ENCODE data around the gene SEC16A.

SEC16A gene

DNA sequence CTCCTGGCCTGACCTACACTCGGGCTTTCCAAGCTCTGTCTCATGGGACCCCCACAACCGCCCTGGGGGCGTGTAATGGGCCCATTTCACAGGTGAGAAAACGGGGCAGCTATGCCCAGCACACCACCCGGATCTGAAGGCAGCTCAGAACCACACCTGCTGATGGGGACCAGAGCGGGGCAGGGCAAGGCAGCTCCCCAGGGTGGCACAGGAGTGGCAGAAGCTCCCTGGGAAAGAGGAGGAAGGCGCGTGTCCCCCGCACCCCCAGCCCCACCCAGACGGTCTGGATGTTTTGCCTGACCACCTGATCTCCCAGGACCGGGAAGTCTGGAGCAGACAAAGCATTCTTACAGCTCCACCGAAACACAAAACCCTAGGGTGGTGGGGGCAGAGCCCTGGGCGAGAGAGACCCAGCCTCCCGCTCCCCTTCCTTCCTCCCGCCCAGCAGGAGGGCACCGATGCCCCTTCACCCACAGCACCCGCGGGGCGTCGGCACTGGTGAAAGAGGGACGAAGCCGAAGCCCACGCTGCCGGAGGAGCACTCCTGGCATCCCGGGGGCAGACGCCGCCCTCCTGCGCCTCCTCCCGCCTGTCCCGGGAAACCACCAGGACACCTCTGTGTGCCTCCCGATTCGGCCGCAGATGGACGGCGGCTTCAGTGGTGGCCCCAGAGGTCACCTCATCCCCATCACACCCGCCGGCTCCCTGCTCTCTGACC, 48.5 kb upstream of the SEC16A start:
- no peaks in the 10 kb centered on the region for H3K9me3 ChIP-seq (replicated peaks; ENCODE audit: insufficient read depth, low read length)
- peaks cover 92% of the 10 kb centered on the region for H3K79me2 ChIP-seq (ENCODE audit: low read length)
- H3K4me3 ChIP-seq (ENCODE audit: low read length) = no peak overlapping the region
- H3F3A ChIP-seq (ENCODE audit: insufficient read depth, low read length) = no peaks in the 10 kb centered on the region
- no peaks in the 10 kb centered on the region for H3K36me3 ChIP-seq (replicated peaks; ENCODE audit: insufficient read depth, low read length)
- no peaks in the 10 kb centered on the region for H4K20me1 ChIP-seq (ENCODE audit: insufficient read depth, low read length)
- no peaks in the 10 kb centered on the region for H3K4me1 ChIP-seq (ENCODE audit: low read length)
- H2AFZ ChIP-seq (ENCODE audit: low read length) = no peak overlapping the region
- H3K4me2 ChIP-seq (ENCODE audit: low read depth, low read length) = no peak overlapping the region
- no peaks in the 10 kb centered on the region for H3K9me2 ChIP-seq (replicated peaks; ENCODE audit: insufficient read depth, low read length)
- H3K27ac ChIP-seq (ENCODE audit: low read length) = no peak overlapping the region
- DNase-seq = no peak
- TF ChIP-seq, protein P1, sequence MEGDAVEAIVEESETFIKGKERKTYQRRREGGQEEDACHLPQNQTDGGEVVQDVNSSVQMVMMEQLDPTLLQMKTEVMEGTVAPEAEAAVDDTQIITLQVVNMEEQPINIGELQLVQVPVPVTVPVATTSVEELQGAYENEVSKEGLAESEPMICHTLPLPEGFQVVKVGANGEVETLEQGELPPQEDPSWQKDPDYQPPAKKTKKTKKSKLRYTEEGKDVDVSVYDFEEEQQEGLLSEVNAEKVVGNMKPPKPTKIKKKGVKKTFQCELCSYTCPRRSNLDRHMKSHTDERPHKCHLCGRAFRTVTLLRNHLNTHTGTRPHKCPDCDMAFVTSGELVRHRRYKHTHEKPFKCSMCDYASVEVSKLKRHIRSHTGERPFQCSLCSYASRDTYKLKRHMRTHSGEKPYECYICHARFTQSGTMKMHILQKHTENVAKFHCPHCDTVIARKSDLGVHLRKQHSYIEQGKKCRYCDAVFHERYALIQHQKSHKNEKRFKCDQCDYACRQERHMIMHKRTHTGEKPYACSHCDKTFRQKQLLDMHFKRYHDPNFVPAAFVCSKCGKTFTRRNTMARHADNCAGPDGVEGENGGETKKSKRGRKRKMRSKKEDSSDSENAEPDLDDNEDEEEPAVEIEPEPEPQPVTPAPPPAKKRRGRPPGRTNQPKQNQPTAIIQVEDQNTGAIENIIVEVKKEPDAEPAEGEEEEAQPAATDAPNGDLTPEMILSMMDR (IDR thresholded peaks at IDR 0.05; ENCODE audit: low read length) = no peak
- TF ChIP-seq EZH2 (optimal IDR thresholded peaks at IDR 0.05; ENCODE audit: low read depth, low read length) (no peak), EZH2phosphoT487 (IDR thresholded peaks at IDR 0.05; ENCODE audit: low read length) (no peak)
- no peak overlapping the region for H3K9ac ChIP-seq (ENCODE audit: low read length)
- no peaks in the 10 kb centered on the region for H3K27me3 ChIP-seq (replicated peaks; ENCODE audit: insufficient read depth, low read length)

DNA sequence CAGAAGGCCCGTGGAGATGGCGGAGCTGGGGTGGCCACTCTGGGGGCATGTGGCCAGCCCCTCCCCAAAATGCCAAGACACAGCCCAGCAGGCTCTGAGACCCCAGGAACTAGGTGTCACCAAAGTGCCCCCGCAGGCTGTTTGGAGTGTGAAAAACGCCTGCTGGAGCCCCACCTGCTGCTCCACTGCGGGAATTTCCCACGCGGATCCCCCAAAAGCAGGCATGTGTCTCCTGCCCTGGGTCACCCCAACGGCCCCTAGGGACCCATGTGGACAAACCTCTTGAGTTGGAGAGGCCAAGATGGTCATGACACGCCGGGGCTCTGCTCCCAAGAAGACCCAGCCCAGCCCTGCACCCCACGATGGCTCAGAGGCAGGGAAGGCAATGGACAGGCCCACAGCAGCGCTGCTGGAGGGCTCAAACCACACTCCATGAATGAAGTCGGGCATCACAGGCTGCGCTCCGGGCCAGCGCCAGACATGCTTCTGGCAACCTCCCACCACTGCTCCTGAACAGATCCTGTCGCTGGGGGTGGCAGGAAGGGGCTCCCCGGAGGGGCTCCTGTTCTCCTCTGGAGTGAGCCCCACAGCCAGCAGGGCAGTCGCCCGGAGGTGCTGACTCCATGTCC, 47.7 kb upstream of the SEC16A start:
- H3K4me1 ChIP-seq (ENCODE audit: low read length) = no peaks in the 10 kb centered on the region
- H3K9me2 ChIP-seq (replicated peaks; ENCODE audit: insufficient read depth, low read length) = no peaks in the 10 kb centered on the region
- no peaks in the 10 kb centered on the region for H3K9me3 ChIP-seq (replicated peaks; ENCODE audit: insufficient read depth, low read length)
- no peaks in the 10 kb centered on the region for H3K27me3 ChIP-seq (replicated peaks; ENCODE audit: insufficient read depth, low read length)
- no peak for TF ChIP-seq EZH2 (optimal IDR thresholded peaks at IDR 0.05; ENCODE audit: low read depth, low read length)
- TF ChIP-seq, protein P1 (IDR thresholded peaks at IDR 0.05; ENCODE audit: low read length) = no peak
- no peak for TF ChIP-seq EZH2phosphoT487 (IDR thresholded peaks at IDR 0.05; ENCODE audit: low read length)
- H3K4me2 ChIP-seq (ENCODE audit: low read depth, low read length) = no peak overlapping the region
- DNase-seq = no peak
- peaks cover 93% of the 10 kb centered on the region for H3K79me2 ChIP-seq (ENCODE audit: low read length)
- H3K27ac ChIP-seq (ENCODE audit: low read length) = no peak overlapping the region
- H3K36me3 ChIP-seq (replicated peaks; ENCODE audit: insufficient read depth, low read length) = no peaks in the 10 kb centered on the region
- H3F3A ChIP-seq (ENCODE audit: insufficient read depth, low read length) = no peaks in the 10 kb centered on the region
- no peak overlapping the region for H3K4me3 ChIP-seq (ENCODE audit: low read length)
- H4K20me1 ChIP-seq (ENCODE audit: insufficient read depth, low read length) = no peaks in the 10 kb centered on the region
- no peak overlapping the region for H3K9ac ChIP-seq (ENCODE audit: low read length)
- H2AFZ ChIP-seq (ENCODE audit: low read length) = no peak overlapping the region

DNA sequence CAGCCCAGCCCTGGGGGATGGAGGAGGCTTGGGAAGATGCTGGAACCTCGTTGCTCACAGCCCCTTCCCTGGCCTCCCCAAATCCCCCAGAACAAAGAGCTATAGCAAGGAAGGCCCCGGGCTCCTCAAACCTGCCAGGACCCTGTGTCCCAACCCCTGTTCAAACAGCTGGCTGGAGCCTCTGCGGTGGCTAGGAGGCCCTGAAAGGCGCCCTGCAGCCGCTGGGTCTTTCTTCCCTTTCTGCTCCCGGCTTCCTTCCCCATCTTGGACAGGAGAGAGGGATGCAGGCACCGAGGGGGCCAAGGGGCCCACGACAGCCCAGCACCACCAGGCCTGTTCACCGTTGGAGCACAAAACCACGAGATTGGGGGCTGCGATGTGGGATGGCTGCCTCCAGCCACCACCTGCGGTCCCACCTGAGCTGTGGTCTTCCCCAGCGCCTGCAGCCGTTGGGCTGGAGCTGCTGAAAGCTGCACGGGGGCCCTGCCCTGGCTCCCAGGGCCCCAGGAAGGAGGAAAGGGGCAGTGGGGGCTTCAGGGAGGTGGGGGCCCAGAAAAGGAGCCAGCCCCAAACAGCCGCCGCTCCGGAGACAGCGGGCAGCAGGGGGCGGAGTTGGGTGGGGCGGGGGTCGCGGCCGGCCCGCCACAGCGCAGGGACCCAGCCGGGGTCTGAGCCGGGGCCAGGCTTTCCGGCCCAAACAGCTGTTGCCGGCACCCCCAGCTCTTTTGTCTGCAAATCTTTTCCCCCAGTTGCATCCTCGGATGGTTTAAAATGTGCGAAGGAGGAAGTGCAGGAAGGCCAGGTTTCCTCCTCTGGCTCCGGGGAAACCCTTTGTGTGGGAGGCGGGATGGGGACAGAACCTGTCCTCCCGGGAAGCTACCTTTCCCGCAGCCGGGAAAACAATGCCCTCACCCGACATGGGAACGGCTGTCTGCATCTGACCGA, 46.9 kb upstream of the SEC16A start:
- Histone ChIP-seq H2AFZ (ENCODE audit: low read length) (no peak overlapping the region), H3F3A (ENCODE audit: insufficient read depth, low read length) (no peaks in the 10 kb centered on the region), H3K4me3 (ENCODE audit: low read length) (no peak overlapping the region), H3K27me3 (replicated peaks; ENCODE audit: insufficient read depth, low read length) (no peaks in the 10 kb centered on the region), H3K79me2 (ENCODE audit: low read length) (peaks cover 95% of the 10 kb centered on the region), H3K27ac (ENCODE audit: low read length) (no peak overlapping the region), H4K20me1 (ENCODE audit: insufficient read depth, low read length) (no peaks in the 10 kb centered on the region), H3K36me3 (replicated peaks; ENCODE audit: insufficient read depth, low read length) (no peaks in the 10 kb centered on the region), H3K9me3 (replicated peaks; ENCODE audit: insufficient read depth, low read length) (no peaks in the 10 kb centered on the region), H3K4me2 (ENCODE audit: low read depth, low read length) (no peak overlapping the region), H3K9me2 (replicated peaks; ENCODE audit: insufficient read depth, low read length) (no peaks in the 10 kb centered on the region), H3K4me1 (ENCODE audit: low read length) (no peaks in the 10 kb centered on the region), H3K9ac (ENCODE audit: low read length) (no peak overlapping the region)
- DNase-seq = no peak
- TF ChIP-seq EZH2phosphoT487 (IDR thresholded peaks at IDR 0.05; ENCODE audit: low read length) (no peak), EZH2 (optimal IDR thresholded peaks at IDR 0.05; ENCODE audit: low read depth, low read length) (no peak)
- TF ChIP-seq, protein P1 (IDR thresholded peaks at IDR 0.05; ENCODE audit: low read length) = no peak
